Stimulated activated CD8-positive, alpha-beta memory T cell treated with anti-CD3 and anti-CD28 coated beads, Interleukin-7, amount 100 ng/mL, for 4 hours (primary cell): ENCODE data around the gene TMEM134.

Source experiments
- DNase-seq, 2 donors: peaks; one replicate each; pipeline ENCODE4 v3.0.0-alpha.2; 2020; ENCODE audit warnings: low read depth in 2 of 2

Gene TMEM134

GRCh38 chr11:67422891-67423290 lies 46.2 kb downstream of the TMEM134 start:
- no peak for DNase-seq

GRCh38 chr11:67421430-67422031 lies 47.5 kb downstream of the TMEM134 start:
- DNase-seq, result no peak

GRCh38 chr11:67420646-67421429 lies 48.2 kb downstream of the TMEM134 start:
- DNase-seq, result peak; percentile 95 to 99

- no peak for DNase-seq
Observed at GRCh38 chr11:67420147-67420645, 48.9 kb downstream of the TMEM134 start.

GRCh38 chr11:67419325-67420049 lies 49.6 kb downstream of the TMEM134 start:
- DNase-seq, result no peak

GRCh38 chr11:67418476-67419281 lies 50.4 kb downstream of the TMEM134 start:
- no peak for DNase-seq

- DNase-seq, result no peak
Observed at GRCh38 chr11:67417425-67417824, 51.6 kb downstream of the TMEM134 start.

- peak; percentile 66 to 74 for DNase-seq
Observed at GRCh38 chr11:67416416-67417335, 52.4 kb downstream of the TMEM134 start.

GRCh38 chr11:67415501-67416304 lies 53.3 kb downstream of the TMEM134 start, which contains the start of gene CARNS1:
CARNS1 (plus strand) TSS chr11:67415678; CDS start chr11:67416200, 522 bp downstream.
- no peak for DNase-seq

GRCh38 chr11:67413266-67413849 lies 55.7 kb downstream of the TMEM134 start:
- DNase-seq, result no peak

GRCh38 chr11:67412495-67413179 lies 56.4 kb downstream of the TMEM134 start:
- no peak for DNase-seq

- no peak for DNase-seq
Observed at GRCh38 chr11:67411785-67412152, 57.3 kb downstream of the TMEM134 start.
